CD4-positive, alpha-beta T cell (primary cell): ENCODE data around the gene CDC25A. TPM values are rescaled to one million over a fixed set of nuclear protein-coding genes. Genes with fewer than 3 reads are reported as not detected.

Source experiments
- ATAC-seq: fragments of 200-7000 bp; cut with Tn5 transposase; one replicate; pipeline ENCODE4 v1.10.0; 2022; ENCODE audit warnings: mild to moderate bottlenecking; ENCODE audit not compliant: poor library complexity
- CTCF ChIA-PET: fragments of 350-600 bp; sonication (Branson Sonifier 250); formaldehyde crosslinking; loops from one replicate; lab custom pipeline; 2021; ENCODE audit warnings: antibody characterized with exemption, inconsistent platforms; lab: Charles Lee
- POLR2A ChIA-PET: fragments of 350-600 bp; sonication (Branson Sonifier 250); formaldehyde crosslinking; loops from one replicate; lab custom pipeline; 2021; ENCODE audit warnings: antibody characterized with exemption, inconsistent platforms; lab: Charles Lee
- DNase-seq, 14 experiments: peaks; one replicate each; pipeline ENCODE4 v3.0.0-alpha.2; 2013 to 2020; ENCODE audit warnings: mixed read lengths in 2 of 14
- H3K27ac ChIP-seq, 2 donors: one replicate each; pipeline versions ENCODE4 v1.5.1 to v1.7.0; 2013; ENCODE audit warnings: low read length in 2 of 2, low read depth in 1 of 2, mild to moderate bottlenecking in 1 of 2
- H3K27me3 ChIP-seq, 2 experiments: 1 replicate in 1 of 2; 2 replicates in 1 of 2; pipeline versions ENCODE4 v1.6.1 to v1.7.0; 2013; ENCODE audit warnings: low read length in 2 of 2, control low read depth in 1 of 2, mild to moderate bottlenecking in 1 of 2, moderate library complexity in 1 of 2; ENCODE audit not compliant: insufficient read depth in 2 of 2, control insufficient read depth in 1 of 2
- H3K36me3 ChIP-seq: one replicate; pipeline ENCODE4 v1.6.1; 2013; ENCODE audit warnings: low read length, control low read depth; ENCODE audit not compliant: insufficient read depth
- H3K4me1 ChIP-seq: one replicate; pipeline ENCODE4 v1.6.1; 2013; ENCODE audit warnings: low read length, control low read depth; ENCODE audit not compliant: insufficient read depth
- H3K4me3 ChIP-seq: one replicate; pipeline ENCODE4 v1.5.1; 2013; ENCODE audit warnings: mild to moderate bottlenecking, low read length, moderate library complexity
- H3K9me3 ChIP-seq, 2 experiments: 1 replicate in 1 of 2; 2 replicates in 1 of 2; pipeline versions ENCODE4 v1.6.1 to v1.7.0; 2013; ENCODE audit warnings: low read length in 2 of 2, mild to moderate bottlenecking in 2 of 2, control low read depth in 1 of 2, moderate library complexity in 1 of 2; ENCODE audit not compliant: control insufficient read depth in 1 of 2, insufficient read depth in 1 of 2
- H3K27ac Mint-ChIP-seq: one replicate; pipeline ENCODE4 v1.8.0; 2020; ENCODE audit warnings: mixed read lengths
- H3K27me3 Mint-ChIP-seq: one replicate; pipeline ENCODE4 v1.8.0; 2021; ENCODE audit warnings: mixed read lengths
- H3K36me3 Mint-ChIP-seq: one replicate; pipeline ENCODE4 v1.8.0; 2021; ENCODE audit warnings: low read depth, mixed read lengths
- H3K4me1 Mint-ChIP-seq: one replicate; pipeline ENCODE4 v1.8.0; 2021; ENCODE audit warnings: low read depth, mixed read lengths
- H3K4me3 Mint-ChIP-seq: one replicate; pipeline ENCODE4 v1.8.0; 2020; ENCODE audit warnings: mild to moderate bottlenecking, mixed read lengths
- H3K9me3 Mint-ChIP-seq: one replicate; pipeline ENCODE4 v1.8.0; 2020; ENCODE audit warnings: mixed read lengths
- intact Hi-C, 2 experiments: fragments of 100-400 bp; cut with DNase I in 1 of 2; cut with micrococcal nuclease in 1 of 2; formaldehyde crosslinking; loops; one replicate each; pipeline versions ENCODE4 v1.15.1 to v1.9.0; 2023 to 2025; cut with DNase I, micrococcal nuclease
- total RNA-seq, 174 experiments: library from RNA in 2 of 174; stranded (reverse) in 2 of 174; gene quantifications; one replicate each; pipeline ENCODE4 v1.2.3 and lab custom pipeline; 2021 to 2026
- TF ChIP-seq, protein P1 (sequence below): fragments of 200-600 bp; IDR thresholded peaks from one replicate; pipeline ENCODE4 v1.8.0; 2022; ENCODE audit warnings: antibody characterized with exemption, mild to moderate bottlenecking

CDC25A gene
- total RNA-seq, 2 experiments from 2014 or later: 0.14 TPM; not detected in 1

DNA sequence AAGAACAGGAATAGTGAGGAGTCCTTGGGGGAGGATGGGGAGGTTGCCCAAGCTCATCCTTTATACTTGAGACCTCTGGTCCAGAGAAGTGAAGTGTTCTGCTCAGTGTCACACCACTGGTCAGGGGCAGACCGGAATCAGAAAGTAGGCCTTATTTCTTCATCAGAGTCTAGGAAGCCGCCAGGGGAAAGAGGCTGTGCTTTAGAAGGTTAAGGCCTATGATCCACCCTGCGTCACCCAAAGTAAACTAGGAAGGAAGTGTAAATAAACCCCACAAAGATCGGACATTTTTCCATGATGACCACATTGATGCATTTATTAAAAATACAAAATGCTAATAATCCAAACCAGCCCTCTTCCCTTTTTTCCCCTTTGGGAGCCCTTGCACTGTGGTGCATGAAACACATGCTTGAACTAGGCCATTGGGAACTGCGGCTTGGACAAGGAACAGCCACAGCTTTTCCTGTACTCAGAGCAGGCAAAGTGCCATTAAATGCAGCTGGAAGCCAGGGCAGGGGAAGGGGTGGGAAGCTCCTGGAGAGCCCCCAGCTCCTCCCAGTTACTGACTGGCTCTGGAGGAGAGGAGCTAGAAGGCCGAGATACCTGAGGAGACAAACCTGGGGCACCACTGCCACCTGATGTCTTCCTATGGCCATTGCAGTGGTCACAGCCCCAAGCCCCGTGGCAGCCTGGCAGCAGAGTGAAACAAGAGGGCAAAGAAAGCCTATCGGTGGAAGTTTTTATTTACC lies 37.0 kb downstream of the CDC25A start:
- no peaks in the 10 kb centered on the region for H3K36me3 ChIP-seq
- no peaks in the 10 kb centered on the region for H3K4me1 ChIP-seq
- Mint-ChIP-seq H3K27ac (no peak overlapping the region), H3K36me3 (no peaks in the 10 kb centered on the region), H3K4me1 (no peaks in the 10 kb centered on the region), H3K27me3 (no peaks in the 10 kb centered on the region), H3K4me3 (no peak overlapping the region), H3K9me3 (no peaks in the 10 kb centered on the region)
- peak; percentile 19 to 70 (median 36) for DNase-seq
- H3K27me3 ChIP-seq: no peaks in the 10 kb centered on the region
- H3K27ac ChIP-seq: no peak overlapping the region
- peak; percentile 79 for ATAC-seq
- H3K9me3 ChIP-seq: no peaks in the 10 kb centered on the region
- intact Hi-C loops: loop anchor here (1.0 to 5.0 kb wide), 4 partner anchors 159 to 329 kb away; no protein-coding TSS in a partner anchor
- TF ChIP-seq, protein P1, sequence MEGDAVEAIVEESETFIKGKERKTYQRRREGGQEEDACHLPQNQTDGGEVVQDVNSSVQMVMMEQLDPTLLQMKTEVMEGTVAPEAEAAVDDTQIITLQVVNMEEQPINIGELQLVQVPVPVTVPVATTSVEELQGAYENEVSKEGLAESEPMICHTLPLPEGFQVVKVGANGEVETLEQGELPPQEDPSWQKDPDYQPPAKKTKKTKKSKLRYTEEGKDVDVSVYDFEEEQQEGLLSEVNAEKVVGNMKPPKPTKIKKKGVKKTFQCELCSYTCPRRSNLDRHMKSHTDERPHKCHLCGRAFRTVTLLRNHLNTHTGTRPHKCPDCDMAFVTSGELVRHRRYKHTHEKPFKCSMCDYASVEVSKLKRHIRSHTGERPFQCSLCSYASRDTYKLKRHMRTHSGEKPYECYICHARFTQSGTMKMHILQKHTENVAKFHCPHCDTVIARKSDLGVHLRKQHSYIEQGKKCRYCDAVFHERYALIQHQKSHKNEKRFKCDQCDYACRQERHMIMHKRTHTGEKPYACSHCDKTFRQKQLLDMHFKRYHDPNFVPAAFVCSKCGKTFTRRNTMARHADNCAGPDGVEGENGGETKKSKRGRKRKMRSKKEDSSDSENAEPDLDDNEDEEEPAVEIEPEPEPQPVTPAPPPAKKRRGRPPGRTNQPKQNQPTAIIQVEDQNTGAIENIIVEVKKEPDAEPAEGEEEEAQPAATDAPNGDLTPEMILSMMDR: peak; percentile 46
- ChIA-PET CTCF (interaction anchor here (0.7 kb wide), 1 partner anchor 161 kb away, joined by 3 read pairs; no protein-coding TSS in a partner anchor), POLR2A (interaction anchor here (1.0 kb wide), 1 partner anchor 161 kb away, joined by 4 read pairs; no protein-coding TSS in a partner anchor)
- H3K4me3 ChIP-seq: no peak overlapping the region

DNA sequence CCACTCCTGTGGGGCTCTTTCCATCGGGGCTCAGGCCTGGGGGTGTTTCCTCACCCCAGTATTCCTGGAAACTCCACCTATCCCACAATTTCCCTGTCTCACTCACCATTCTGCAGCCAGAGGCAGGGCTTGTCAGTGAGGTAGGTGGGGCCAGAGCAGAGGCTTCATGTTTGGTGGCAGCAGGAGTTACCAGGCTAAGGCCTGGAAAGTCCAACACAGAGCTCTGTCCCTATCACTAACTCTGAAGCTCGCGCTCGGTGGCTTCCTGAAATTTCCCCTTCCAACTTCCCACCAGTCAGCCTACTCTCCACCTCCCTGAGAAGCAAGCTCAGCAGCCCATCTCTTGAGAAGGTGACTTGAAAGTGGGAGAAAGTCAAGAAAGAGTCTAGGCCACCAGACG lies 44.2 kb downstream of the CDC25A start:
- TF ChIP-seq, protein P1: no peak
- DNase-seq: no peak
- H3K4me1 ChIP-seq: no peaks in the 10 kb centered on the region
- POLR2A ChIA-PET: no interaction called here
- no peak for ATAC-seq
- Mint-ChIP-seq H3K4me3 (no peak overlapping the region), H3K27ac (no peak overlapping the region), H3K36me3 (no peaks in the 10 kb centered on the region), H3K4me1 (no peaks in the 10 kb centered on the region), H3K27me3 (no peaks in the 10 kb centered on the region), H3K9me3 (no peaks in the 10 kb centered on the region)
- H3K27me3 ChIP-seq: no peaks in the 10 kb centered on the region
- no peaks in the 10 kb centered on the region for H3K36me3 ChIP-seq
- no peak overlapping the region for H3K27ac ChIP-seq
- intact Hi-C loops: no loop called here
- H3K9me3 ChIP-seq: no peaks in the 10 kb centered on the region
- no peak overlapping the region for H3K4me3 ChIP-seq
- CTCF ChIA-PET: no interaction called here

DNA sequence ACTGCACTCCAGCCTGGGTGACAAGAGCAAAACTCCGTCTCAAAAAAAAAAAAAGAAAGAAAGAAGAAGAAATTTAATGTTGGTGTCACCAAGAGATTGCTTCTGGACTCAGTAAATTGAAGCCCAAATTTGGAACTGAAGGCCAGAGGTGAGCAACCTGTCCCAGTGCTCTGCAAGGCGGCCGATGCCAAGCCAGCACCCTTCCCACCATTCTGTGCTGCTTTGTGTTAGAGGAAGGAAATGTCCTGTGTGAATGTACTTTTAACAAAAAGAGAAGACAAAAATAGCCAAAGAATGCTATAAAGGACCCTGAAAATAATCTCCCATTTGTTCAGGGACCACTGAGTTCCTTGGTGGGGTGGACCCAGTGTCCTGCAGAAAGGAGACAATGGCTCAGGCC lies 44.6 kb downstream of the CDC25A start:
- intact Hi-C loops: no loop called here
- POLR2A ChIA-PET: no interaction called here
- Mint-ChIP-seq H3K36me3 (no peaks in the 10 kb centered on the region), H3K9me3 (no peaks in the 10 kb centered on the region), H3K4me3 (no peak overlapping the region), H3K27me3 (no peaks in the 10 kb centered on the region), H3K4me1 (no peaks in the 10 kb centered on the region), H3K27ac (no peak overlapping the region)
- CTCF ChIA-PET: no interaction called here
- H3K36me3 ChIP-seq: no peaks in the 10 kb centered on the region
- ATAC-seq: no peak
- H3K27ac ChIP-seq: no peak overlapping the region
- H3K27me3 ChIP-seq: no peaks in the 10 kb centered on the region
- TF ChIP-seq, protein P1: no peak
- DNase-seq: no peak
- H3K4me1 ChIP-seq: no peaks in the 10 kb centered on the region
- no peaks in the 10 kb centered on the region for H3K9me3 ChIP-seq
- H3K4me3 ChIP-seq: no peak overlapping the region
